ENCODE results near the gene ADORA3. TPM values are rescaled to one million over a fixed set of nuclear protein-coding genes. Genes with fewer than 3 reads are reported as not detected.

ADORA3 gene
- polyA plus RNA-seq, 1 experiment = not detected

GRCh38 chr1:111501645-111502044, 1.8 kb downstream of the ADORA3 start:
- DNase-seq (ENCODE audit: low read depth, low spot score) = no peak
- Histone ChIP-seq H3K9me3 (ENCODE audit: control insufficient read depth, insufficient read depth, low read length) (no peaks in the 10 kb centered on the region), H3K4me3 (ENCODE audit: low read depth, low read length) (no peak overlapping the region), H3K27me3 (ENCODE audit: control insufficient read depth, insufficient read depth, low read length) (peaks cover 18% of the 10 kb centered on the region), H3K27ac (ENCODE audit: low read depth, low read length) (no peak overlapping the region)
- ChIA-PET CTCF (interaction anchor here (0.8 to 1.0 kb wide), 3 partner anchors 20 to 213 kb away, joined by 3 to 5 read pairs (median 3); no protein-coding TSS in a partner anchor), POLR2A (no interaction called here)
- no peak for TF ChIP-seq CTCF (IDR thresholded peaks at IDR 0.05; ENCODE audit: low read depth, low read length)

- H3K4me3 ChIP-seq (ENCODE audit: low read depth, low read length) = no peak overlapping the region
- CTCF ChIA-PET = interaction anchor here (1.2 to 7.2 kb wide), 3 partner anchors 9 to 270 kb away, joined by 4 to 72 read pairs (median 8); no protein-coding TSS in a partner anchor
- H3K27me3 ChIP-seq (ENCODE audit: control insufficient read depth, insufficient read depth, low read length) = peaks cover 24% of the 10 kb centered on the region
- POLR2A ChIA-PET = no interaction called here
- H3K27ac ChIP-seq (ENCODE audit: low read depth, low read length) = no peak overlapping the region
- H3K9me3 ChIP-seq (ENCODE audit: control insufficient read depth, insufficient read depth, low read length) = no peaks in the 10 kb centered on the region; the same call in 1 of the 2 replicates
- TF ChIP-seq CTCF (IDR thresholded peaks at IDR 0.05; ENCODE audit: low read depth, low read length) = no peak
- DNase-seq (ENCODE audit: low read depth, low spot score) = no peak
Measured at GRCh38 chr1:111499026-111499785, 4.2 kb downstream of the ADORA3 start.

- no peak for DNase-seq (ENCODE audit: low read depth, low spot score)
- Histone ChIP-seq H3K27me3 (ENCODE audit: control insufficient read depth, insufficient read depth, low read length) (peaks cover 27% of the 10 kb centered on the region), H3K4me3 (ENCODE audit: low read depth, low read length) (no peak overlapping the region), H3K27ac (ENCODE audit: low read depth, low read length) (no peak overlapping the region), H3K9me3 (ENCODE audit: control insufficient read depth, insufficient read depth, low read length) (no peaks in the 10 kb centered on the region; the same call in 1 of the 2 replicates)
- CTCF ChIA-PET = interaction anchor here (0.9 to 7.2 kb wide), 3 partner anchors 10 to 272 kb away, joined by 4 to 72 read pairs (median 7); no protein-coding TSS in a partner anchor
- POLR2A ChIA-PET = no interaction called here
- no peak for TF ChIP-seq CTCF (IDR thresholded peaks at IDR 0.05; ENCODE audit: low read depth, low read length)
Measured at GRCh38 chr1:111497592-111497991, 5.8 kb downstream of the ADORA3 start.

GRCh38 chr1:111496398-111496797, 7.0 kb downstream of the ADORA3 start:
- Histone ChIP-seq H3K9me3 (ENCODE audit: control insufficient read depth, insufficient read depth, low read length) (no peaks in the 10 kb centered on the region; the same call in 1 of the 2 replicates), H3K27ac (ENCODE audit: low read depth, low read length) (no peak overlapping the region), H3K4me3 (ENCODE audit: low read depth, low read length) (no peak overlapping the region), H3K27me3 (ENCODE audit: control insufficient read depth, insufficient read depth, low read length) (peaks cover 27% of the 10 kb centered on the region)
- no peak for TF ChIP-seq CTCF (IDR thresholded peaks at IDR 0.05; ENCODE audit: low read depth, low read length)
- DNase-seq (ENCODE audit: low read depth, low spot score) = no peak
- CTCF ChIA-PET = interaction anchor here (0.8 to 7.2 kb wide), 5 partner anchors 12 to 273 kb away, joined by 3 to 72 read pairs (median 7); no protein-coding TSS in a partner anchor
- POLR2A ChIA-PET = no interaction called here

GRCh38 chr1:111491070-111491469, 12.4 kb downstream of the ADORA3 start:
- ChIA-PET POLR2A (no interaction called here), CTCF (interaction anchor here (0.8 to 2.1 kb wide), 5 partner anchors 9 to 264 kb away, joined by 3 to 17 read pairs (median 4); no protein-coding TSS in a partner anchor)
- no peak for TF ChIP-seq CTCF (IDR thresholded peaks at IDR 0.05; ENCODE audit: low read depth, low read length)
- Histone ChIP-seq H3K27ac (ENCODE audit: low read depth, low read length) (no peak overlapping the region), H3K27me3 (ENCODE audit: control insufficient read depth, insufficient read depth, low read length) (peaks cover 12% of the 10 kb centered on the region), H3K4me3 (ENCODE audit: low read depth, low read length) (no peak overlapping the region), H3K9me3 (ENCODE audit: control insufficient read depth, insufficient read depth, low read length) (no peaks in the 10 kb centered on the region)
- no peak for DNase-seq (ENCODE audit: low read depth, low spot score)

Measured in AG04450 (cell line).